H4 (cell line): Measurements from ENCODE around the gene RPL19. TPM values are rescaled to one million over a fixed set of nuclear protein-coding genes. Genes with fewer than 3 reads are reported as not detected.
A peak's percentile ranks its signal among the peaks of the same experiment; 100 is the strongest.

Source experiments
- DNase-seq: peaks from one replicate; pipeline ENCODE4 v3.0.0-alpha.2; 2015; ENCODE audit warnings: low spot score
- total RNA-seq: library from RNA; depleted of rRNA; stranded (reverse); fragments of >200 nt; shearing (Covaris generic); gene quantifications from 2 replicates; pipeline ENCODE4 v1.2.3, GENCODE V29; 2014

Gene RPL19
- total RNA-seq, 1 experiment from 2014 or later = 3,244 TPM

- DNase-seq = no peak
Observed at GRCh38 chr17:39223907-39224777, 24.1 kb downstream of the RPL19 start.

DNA sequence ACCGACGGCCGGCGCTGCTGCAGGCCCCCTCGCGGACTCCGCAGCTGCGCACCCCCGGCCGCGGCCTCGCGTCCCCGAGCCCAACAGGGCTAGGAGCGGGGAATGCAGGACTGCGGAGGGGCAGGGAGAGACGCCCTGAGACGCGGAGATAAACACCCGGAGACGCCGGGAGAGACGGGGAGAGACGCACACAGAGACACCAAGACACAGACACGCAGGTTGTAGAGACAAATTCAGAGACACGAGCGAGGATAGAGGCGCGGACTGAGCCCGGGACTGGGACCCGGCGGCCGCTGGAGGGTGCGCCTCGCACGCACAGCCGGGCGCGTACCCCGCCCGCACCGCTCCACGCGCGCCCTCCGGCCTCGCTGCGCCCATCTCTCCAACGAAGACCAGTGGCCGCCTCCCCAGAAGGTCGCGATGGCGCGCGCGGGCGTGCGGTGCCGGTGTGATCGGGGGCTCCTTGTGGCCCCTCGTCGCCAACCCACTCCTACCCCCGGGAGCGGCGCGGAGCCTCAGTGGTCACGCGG is 24.8 kb downstream of the RPL19 start:
- no peak for DNase-seq

DNA sequence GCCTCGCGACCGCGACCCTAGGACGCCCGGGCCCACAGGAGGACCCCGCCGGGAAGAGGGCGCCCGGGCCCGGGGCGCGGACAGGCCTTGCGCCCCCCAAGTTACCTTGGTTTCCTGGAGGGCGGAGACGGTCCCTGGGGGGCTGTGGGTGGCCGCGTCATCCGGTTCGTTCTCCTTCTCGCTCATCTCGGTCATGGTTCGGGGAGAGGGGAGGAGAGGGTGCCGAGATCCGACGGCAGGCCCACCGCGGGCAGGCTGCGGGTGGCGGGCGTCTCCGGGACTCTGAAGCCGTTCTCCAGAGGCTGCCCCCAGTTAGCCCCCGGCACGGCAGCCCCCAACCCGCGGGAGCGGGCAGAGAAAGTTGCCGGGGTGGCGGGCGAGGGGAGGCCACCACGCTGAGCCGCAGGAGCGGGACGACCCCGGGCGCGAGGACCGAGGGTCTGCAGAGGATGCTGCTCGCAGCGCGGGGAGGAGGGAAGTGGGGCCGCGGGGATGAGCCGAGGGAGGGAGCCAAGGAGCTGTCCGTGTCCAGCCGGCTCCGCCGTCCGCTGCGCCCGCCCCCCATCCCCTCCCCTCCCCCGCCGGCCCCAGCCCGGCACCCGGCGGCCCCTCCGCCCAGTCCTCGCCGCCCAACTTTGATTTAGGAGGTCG is 25.4 kb downstream of the RPL19 start, which contains the start of gene STAC2:
Gene STAC2, minus strand, starts transcription at position 638 of the 651 bp plus-strand sequence. Its CDS starts 443 bp downstream, at position 195.
- DNase-seq = no peak

DNA sequence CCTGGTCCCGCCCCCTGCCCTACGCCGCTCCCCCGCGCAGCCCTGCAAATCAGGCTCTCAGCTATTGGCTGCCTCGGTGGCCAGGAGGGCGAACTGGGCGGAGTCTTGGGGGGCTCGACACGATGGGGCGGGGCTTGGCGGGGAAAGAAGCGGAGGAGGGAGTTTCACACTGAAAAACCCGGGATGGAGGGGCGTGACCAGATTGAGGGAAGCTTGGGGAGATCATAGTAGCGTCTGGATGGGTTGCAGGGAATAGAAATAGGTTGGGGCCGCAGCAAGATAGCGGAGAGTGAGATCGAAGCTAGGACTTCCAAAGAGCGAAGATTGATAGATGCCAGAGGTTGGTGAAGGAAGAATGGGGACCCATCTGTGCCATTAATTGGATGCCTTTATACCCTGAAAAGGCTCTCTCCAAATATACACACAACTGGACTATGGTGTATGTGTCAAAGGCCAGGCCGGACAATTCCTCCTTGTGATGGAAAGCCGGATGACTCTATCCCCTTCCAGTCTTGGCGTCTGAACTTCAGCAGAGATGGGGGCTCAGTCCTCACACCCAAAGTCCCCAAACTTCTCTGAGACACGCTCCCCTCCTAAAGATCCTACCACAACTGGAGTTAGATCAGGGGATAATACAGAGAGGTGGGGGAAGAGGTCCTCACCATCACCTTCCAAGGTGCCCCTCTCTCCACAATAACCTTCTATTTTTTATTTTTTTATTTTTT is 26.0 kb downstream of the RPL19 start:
- DNase-seq = peak; percentile 50

GRCh38 chr17:39227364-39227919 is 27.4 kb downstream of the RPL19 start:
- no peak for DNase-seq

DNA sequence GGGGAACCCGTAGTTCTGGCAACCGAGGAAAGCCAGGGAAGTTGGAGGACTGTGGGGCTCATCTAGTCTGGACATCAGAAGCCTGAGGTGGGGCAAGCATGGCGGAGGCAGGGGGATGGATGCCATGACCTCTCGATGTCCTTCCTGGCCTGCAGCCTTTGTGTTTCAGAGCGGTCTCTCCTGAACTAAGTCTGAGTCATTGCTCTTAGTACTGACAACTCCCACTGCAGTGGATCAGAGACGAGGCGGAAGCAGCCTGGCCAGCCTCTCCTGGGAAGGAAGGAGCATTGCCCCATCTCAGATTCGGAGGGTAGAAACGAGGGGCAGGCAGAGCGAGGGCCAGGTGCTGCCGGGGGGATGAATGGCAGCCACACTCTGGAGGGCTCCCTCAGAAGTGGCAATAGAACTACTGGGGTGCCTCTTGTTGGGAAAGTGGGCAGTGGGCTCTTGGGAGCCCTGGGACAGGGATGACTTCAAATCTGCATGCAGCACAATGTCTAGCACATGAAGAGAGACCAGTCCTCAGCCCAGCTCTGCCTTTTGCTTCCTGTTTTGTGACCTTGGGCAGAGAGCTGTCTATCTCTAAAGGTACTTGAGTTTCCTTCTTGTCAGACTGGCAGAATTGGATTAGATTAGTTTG is 29.3 kb downstream of the RPL19 start:
- peak; percentile 39 for DNase-seq

- DNase-seq = no peak
Observed at GRCh38 chr17:39230361-39230760, 30.3 kb downstream of the RPL19 start.

- DNase-seq = no peak
Observed at GRCh38 chr17:39231091-39231561, 31.0 kb downstream of the RPL19 start.

GRCh38 chr17:39231591-39232551 is 31.8 kb downstream of the RPL19 start:
- peak; percentile 2 for DNase-seq

DNA sequence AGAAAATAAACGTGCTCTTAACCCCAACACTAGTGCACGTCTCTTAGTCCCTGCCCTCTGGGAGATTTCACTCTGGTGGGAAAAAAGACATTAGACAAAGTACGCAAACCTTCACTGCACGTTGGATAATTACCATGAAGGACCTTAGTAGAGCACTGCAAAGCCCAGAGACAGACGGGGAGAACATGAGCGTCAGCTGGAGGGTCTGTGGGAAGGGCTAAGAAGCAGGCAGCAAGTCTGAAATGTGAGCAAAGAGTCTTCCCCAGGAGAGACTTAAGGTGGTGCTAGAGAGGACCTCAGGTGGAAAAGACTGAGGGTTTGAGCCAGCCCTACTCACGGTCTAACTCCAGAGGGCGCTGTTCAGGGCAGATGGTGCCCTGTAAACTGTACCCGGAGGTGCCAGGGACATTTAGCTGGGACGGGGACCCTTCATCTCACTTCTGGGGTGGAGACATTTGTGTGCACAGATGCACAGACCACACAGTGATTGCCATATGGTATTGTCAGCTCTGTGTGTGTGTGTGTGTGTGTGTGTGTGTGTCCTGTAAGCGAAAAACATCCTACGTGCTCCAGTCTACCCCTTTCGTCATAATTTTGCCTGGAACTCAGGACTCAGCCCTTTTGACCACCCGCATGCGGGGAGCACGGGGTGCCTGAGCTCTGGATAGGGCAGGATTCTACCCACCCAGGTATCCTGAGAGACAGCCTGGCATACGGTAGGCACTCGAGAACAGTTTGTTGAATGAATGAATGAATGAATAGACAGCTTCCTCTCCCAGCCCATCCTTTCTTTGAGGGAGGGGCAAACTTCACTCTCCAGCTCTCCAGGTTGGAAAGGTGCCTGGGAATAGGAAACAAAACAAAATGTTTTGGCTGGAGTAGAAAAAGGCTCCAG is 35.7 kb downstream of the RPL19 start:
- DNase-seq = peak; percentile 64

GRCh38 chr17:39236450-39236927 is 36.4 kb downstream of the RPL19 start:
- DNase-seq = peak; percentile 2

- DNase-seq = peak; percentile 14
Observed at GRCh38 chr17:39236981-39237441, 36.9 kb downstream of the RPL19 start.

GRCh38 chr17:39237586-39237985 is 37.5 kb downstream of the RPL19 start:
- DNase-seq = no peak

- peak; percentile 89 for DNase-seq
Observed at GRCh38 chr17:39238311-39238972, 38.4 kb downstream of the RPL19 start.

GRCh38 chr17:39239640-39240314 is 39.7 kb downstream of the RPL19 start:
- DNase-seq = no peak

DNA sequence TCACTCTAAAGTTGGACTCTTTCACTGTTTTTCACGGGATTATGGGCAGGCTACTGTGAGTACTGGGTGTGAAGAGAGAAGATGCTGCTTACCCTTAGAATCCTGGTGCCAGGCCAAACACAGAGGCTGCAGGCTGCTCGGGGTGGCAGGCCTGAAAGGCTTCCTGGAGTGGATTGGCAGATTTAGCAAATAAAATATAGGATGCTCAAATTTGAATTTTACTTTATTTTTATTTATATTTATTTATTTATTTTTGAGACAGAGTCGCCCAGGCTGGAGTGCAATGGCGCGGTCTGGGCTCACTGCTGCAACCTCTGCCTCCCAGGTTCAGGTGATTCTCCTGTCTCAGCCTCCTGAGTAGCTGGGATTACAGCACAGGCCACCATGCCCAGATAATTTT is 40.5 kb downstream of the RPL19 start:
- DNase-seq = no peak

DNA sequence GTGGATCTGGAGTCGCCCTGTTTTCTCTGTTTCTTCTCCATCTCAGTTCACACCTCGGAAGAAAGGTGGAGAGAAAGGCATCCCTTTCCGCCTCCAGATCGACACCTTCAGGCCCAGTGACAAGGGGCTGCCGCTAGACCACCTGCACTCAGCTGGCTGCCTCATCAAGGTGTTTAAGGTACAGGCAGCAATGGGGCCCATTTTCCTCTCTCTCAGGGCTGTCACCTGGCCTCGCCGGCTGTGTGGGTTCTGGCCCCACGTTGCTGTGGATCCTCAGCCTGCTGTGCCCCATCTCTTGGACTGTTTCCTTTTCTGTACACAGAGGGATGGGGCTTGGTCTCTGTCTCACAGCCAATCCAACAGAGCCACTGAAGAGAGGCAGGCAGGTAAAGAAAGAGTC is 43.1 kb downstream of the RPL19 start:
- DNase-seq = no peak
